Nephron progenitor cell (in vitro differentiated cells): ENCODE results near the gene GSTO2.

Source experiments
- DNase-seq: peaks from one replicate; pipeline ENCODE4 v3.0.0; 2021
- H3K27ac Mint-ChIP-seq: 2 replicates; pipeline ENCODE4 v1.8.0; 2021; ENCODE audit warnings: mild to moderate bottlenecking, moderate library complexity, mixed read lengths
- H3K27me3 Mint-ChIP-seq: 2 replicates; pipeline ENCODE4 v1.8.0; 2021; ENCODE audit warnings: mild to moderate bottlenecking, low read depth, mixed read lengths; ENCODE audit not compliant: poor library complexity
- H3K36me3 Mint-ChIP-seq: 2 replicates; pipeline ENCODE4 v1.8.0; 2021; ENCODE audit warnings: low read depth, mixed read lengths
- H3K4me1 Mint-ChIP-seq: 2 replicates; pipeline ENCODE4 v1.8.0; 2021; ENCODE audit warnings: mixed read lengths
- H3K4me3 Mint-ChIP-seq: 2 replicates; pipeline ENCODE4 v1.8.0; 2021; ENCODE audit warnings: mild to moderate bottlenecking, moderate library complexity, mixed read lengths
- H3K9me3 Mint-ChIP-seq: 2 replicates; pipeline ENCODE4 v1.8.0; 2021; ENCODE audit warnings: mild to moderate bottlenecking, moderate library complexity, mixed read lengths
- TF ChIP-seq, protein P1 (sequence below): fragments of 200-600 bp; sonication (generic); IDR thresholded peaks from 2 replicates; pipeline ENCODE4 v1.5.0; 2021; ENCODE audit warnings: antibody characterized with exemption

GSTO2 gene

DNA sequence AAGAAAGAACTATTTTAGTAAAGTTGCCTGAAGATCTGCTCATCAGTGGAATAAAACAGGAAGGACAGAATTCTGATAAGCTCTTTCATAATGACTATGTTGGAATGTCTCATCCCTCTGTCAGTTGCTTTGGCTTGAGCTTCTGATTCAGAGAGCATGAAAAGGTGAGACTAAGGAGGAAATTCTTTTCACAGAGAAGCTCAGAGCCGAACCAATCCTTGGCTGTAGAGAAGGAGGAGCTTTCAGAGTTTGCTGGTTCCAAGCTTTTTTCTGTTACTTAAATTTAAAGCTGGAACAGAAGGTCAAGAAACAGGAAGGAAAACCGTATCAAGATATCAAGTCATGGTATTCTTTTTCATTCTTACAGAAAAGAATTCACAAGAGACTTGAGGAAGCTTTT, 24.0 kb downstream of the GSTO2 start:
- no peaks in the 10 kb centered on the region for H3K9me3 Mint-ChIP-seq
- H3K27ac Mint-ChIP-seq = no peak overlapping the region
- DNase-seq = no peak
- H3K27me3 Mint-ChIP-seq = peaks cover 21% of the 10 kb centered on the region
- TF ChIP-seq, protein P1, sequence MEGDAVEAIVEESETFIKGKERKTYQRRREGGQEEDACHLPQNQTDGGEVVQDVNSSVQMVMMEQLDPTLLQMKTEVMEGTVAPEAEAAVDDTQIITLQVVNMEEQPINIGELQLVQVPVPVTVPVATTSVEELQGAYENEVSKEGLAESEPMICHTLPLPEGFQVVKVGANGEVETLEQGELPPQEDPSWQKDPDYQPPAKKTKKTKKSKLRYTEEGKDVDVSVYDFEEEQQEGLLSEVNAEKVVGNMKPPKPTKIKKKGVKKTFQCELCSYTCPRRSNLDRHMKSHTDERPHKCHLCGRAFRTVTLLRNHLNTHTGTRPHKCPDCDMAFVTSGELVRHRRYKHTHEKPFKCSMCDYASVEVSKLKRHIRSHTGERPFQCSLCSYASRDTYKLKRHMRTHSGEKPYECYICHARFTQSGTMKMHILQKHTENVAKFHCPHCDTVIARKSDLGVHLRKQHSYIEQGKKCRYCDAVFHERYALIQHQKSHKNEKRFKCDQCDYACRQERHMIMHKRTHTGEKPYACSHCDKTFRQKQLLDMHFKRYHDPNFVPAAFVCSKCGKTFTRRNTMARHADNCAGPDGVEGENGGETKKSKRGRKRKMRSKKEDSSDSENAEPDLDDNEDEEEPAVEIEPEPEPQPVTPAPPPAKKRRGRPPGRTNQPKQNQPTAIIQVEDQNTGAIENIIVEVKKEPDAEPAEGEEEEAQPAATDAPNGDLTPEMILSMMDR = no peak
- H3K36me3 Mint-ChIP-seq = no peaks in the 10 kb centered on the region
- no peak overlapping the region for H3K4me3 Mint-ChIP-seq
- H3K4me1 Mint-ChIP-seq = no peaks in the 10 kb centered on the region

DNA sequence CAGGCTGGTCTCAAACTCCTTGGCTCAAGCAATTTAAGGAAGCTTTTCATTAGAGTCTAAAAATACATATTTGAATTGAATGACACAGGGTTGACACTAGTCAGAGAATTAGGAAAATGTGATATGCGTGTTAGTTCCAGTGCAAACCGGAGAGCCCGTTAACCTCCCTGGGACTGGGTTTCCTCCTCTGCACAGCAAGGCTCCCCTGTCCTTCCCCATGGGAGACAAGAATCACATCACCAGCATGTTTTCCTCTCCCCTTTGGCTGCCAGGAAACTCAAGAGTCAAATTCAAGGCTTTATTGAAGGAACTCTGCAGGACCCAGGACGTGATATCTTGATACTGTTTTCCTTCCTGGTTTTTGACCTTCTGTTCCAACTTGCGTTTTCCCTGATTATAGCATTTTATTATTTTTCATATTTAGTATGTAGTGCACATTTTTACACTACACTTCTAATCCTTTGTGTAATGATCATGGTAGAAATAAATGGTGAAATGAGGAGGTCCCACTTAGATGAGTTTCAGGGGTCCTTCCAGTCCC, 24.9 kb downstream of the GSTO2 start:
- Mint-ChIP-seq H3K9me3 (no peaks in the 10 kb centered on the region), H3K36me3 (no peaks in the 10 kb centered on the region), H3K27me3 (peaks cover 16% of the 10 kb centered on the region), H3K4me1 (no peaks in the 10 kb centered on the region), H3K4me3 (no peak overlapping the region), H3K27ac (no peak overlapping the region)
- TF ChIP-seq, protein P1 = no peak
- DNase-seq = no peak

DNA sequence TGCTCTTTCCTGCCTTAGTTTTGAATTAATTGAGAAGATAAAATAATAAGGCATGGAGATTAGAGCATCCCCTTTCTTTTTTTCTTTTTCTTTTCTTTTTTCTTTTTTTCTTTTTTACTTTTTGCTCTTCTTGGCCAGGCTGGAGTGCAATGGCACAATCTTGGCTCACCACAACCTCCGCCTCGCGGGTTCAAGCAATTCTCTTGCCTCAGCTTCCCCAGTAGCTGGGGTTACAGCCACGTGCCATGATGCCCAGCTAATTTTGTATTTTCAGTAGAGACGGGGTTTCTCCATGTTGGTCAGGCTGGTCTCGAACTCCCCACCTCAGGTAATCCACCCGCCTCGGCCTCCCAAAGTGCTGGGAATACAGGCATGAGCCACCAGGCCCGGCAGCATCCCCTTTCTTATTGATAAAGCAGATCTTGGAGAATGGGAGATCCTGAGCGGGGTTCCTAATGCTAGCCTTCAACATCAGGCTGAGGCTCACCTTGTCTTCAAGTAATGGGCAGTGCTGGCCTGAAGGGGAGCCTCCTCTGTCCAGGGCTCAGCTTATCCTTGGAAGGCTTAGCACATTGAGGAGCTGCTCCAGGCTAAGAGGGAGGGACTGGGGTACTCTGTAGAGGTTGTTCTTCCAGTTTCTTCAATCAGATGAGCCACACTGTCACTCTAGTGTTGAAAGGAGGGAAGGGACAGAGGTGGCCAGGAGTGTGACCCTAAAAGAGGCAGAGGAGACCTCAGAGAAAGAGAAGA, 27.9 kb downstream of the GSTO2 start:
- Mint-ChIP-seq H3K4me1 (peaks cover 19% of the 10 kb centered on the region), H3K27ac (no peak overlapping the region), H3K4me3 (no peak overlapping the region), H3K36me3 (no peaks in the 10 kb centered on the region), H3K9me3 (no peaks in the 10 kb centered on the region), H3K27me3 (no peaks in the 10 kb centered on the region)
- TF ChIP-seq, protein P1 = no peak
- DNase-seq = no peak

DNA sequence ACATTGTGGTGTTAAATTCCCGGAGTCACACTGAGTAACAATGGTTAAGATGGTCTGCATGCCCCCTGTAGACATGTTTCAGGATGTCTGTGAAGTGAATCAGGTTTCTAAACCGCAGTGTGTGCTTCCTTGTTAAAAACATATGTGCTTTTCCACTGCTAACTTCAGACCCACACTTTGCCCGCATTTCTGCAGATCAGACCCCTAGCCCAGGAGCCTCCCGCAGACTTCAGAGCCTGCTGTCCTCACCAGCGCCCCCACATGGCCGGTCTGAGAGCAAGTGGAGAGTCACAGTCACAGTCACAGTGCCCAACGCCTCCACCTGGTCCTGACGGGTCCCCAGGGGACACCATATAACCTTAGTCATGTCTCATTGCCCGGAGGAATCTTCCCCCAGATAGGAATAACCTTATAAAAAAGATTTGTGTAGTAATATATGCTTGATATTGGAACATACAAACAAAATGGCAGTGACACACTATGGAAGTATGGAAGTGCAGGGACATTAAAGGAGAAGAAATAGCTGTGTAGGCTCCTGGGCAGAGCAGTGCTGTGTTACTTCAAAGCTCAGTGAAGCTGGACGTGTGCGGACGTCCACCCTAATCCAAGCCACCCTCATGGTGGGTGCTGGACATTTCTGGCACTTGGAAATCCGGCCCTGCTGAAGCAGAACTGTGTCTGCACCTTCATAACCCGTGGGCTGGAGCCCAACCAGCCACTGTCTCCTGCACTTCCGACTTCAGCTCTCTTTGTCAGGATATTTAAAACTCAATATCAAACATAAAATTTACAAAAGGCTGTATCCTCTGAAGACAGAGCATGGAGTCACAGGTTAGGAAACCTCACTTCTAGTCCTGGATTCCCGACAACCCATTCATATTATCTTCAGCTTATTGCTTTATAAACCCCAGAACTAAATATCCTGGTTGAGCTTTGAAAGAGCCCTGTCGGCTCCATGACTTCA, 29.0 kb downstream of the GSTO2 start:
- H3K9me3 Mint-ChIP-seq = peaks cover 1% of the 10 kb centered on the region
- no peak overlapping the region for H3K27ac Mint-ChIP-seq
- peaks cover 19% of the 10 kb centered on the region for H3K4me1 Mint-ChIP-seq
- H3K4me3 Mint-ChIP-seq = no peak overlapping the region
- TF ChIP-seq, protein P1 = peak; percentile 45
- peaks cover 3% of the 10 kb centered on the region for H3K27me3 Mint-ChIP-seq
- H3K36me3 Mint-ChIP-seq = peaks cover 1% of the 10 kb centered on the region
- DNase-seq = peak; percentile 68

DNA sequence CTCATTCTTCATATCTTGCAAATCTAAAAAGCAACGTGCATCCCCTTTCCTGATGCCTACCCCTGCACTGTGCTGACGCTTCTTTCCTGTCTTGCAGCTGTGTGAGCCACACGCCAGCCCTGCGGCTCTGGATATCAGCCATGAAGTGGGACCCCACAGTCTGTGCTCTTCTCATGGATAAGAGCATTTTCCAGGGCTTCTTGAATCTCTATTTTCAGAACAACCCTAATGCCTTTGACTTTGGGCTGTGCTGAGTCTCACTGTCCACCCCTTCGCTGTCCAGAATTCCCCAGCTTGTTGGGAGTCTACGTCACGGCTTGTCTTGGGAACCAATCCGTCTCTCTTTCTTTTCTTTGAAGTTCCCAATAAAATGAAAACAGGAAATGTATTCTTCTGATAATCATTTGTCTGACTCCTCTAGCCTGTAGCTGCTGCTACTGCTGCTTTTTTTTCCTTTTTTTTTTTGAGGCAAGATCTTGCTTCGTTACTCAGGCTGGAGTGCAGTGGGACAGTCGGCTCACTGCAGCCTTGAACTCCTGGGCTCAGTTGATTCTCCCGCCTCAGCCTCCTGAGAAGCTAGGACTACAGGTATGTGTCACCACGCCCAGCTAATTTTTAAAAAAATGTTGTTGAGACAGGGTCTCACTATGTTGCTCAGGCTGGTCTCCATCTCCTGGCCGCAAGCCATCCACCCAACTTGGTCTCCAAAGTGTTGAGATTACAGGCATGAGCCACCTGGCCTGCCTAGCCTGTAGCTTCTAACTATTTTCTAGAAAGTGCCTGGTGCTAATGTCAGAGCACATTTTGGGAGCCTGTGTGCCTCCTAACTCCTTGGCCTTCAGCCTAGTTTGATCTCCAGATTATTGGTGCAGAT, 30.3 kb downstream of the GSTO2 start:
- peaks cover 19% of the 10 kb centered on the region for H3K4me1 Mint-ChIP-seq
- peaks cover 10% of the 10 kb centered on the region for H3K36me3 Mint-ChIP-seq
- H3K27me3 Mint-ChIP-seq = peaks cover 3% of the 10 kb centered on the region
- TF ChIP-seq, protein P1 = no peak
- no peak overlapping the region for H3K27ac Mint-ChIP-seq
- no peak overlapping the region for H3K4me3 Mint-ChIP-seq
- DNase-seq = no peak
- peaks cover 6% of the 10 kb centered on the region for H3K9me3 Mint-ChIP-seq
